ENCODE measurements around the gene TAF1C.
A peak's percentile ranks its signal among the peaks of the same experiment; 100 is the strongest.

The TAF1C gene

GRCh38 chr16:84156342-84156784 lies 30.5 kb downstream of the TAF1C start:
- no peak for DNase-seq (ENCODE audit: low read depth)

- no peak for DNase-seq (ENCODE audit: low read depth)
These were observed 31.1 kb downstream of the TAF1C start for GRCh38 chr16:84155771-84156170.

- DNase-seq (ENCODE audit: low read depth), result no peak
These were observed 31.6 kb downstream of the TAF1C start for GRCh38 chr16:84155226-84155625.

- no peak for DNase-seq (ENCODE audit: low read depth)
These were observed 33.1 kb downstream of the TAF1C start for GRCh38 chr16:84153660-84154214.

- DNase-seq (ENCODE audit: low read depth), result no peak
These were observed 35.9 kb downstream of the TAF1C start for GRCh38 chr16:84150926-84151325.

- DNase-seq (ENCODE audit: low read depth), result peak; percentile 91
These were observed 41.8 kb downstream of the TAF1C start, which contains the start of the genes DNAAF1 and HSDL1 for GRCh38 chr16:84144859-84145639. Gene DNAAF1 (plus strand): TSS chr16:84145308. CDS start chr16:84145441, 133 bp downstream. Gene HSDL1 (minus strand): TSS chr16:84145177. CDS start chr16:84131321, 13,856 bp downstream.

GRCh38 chr16:84144209-84144858 lies 42.5 kb downstream of the TAF1C start:
- DNase-seq (ENCODE audit: low read depth), result peak; percentile 5

- DNase-seq (ENCODE audit: low read depth), result no peak
These were observed 43.1 kb downstream of the TAF1C start for GRCh38 chr16:84143784-84144199.

GRCh38 chr16:84143081-84143480 lies 43.8 kb downstream of the TAF1C start:
- no peak for DNase-seq (ENCODE audit: low read depth)

GRCh38 chr16:84141143-84141670 lies 45.6 kb downstream of the TAF1C start:
- DNase-seq (ENCODE audit: low read depth), result no peak

- no peak for DNase-seq (ENCODE audit: low read depth)
These were observed 47.1 kb downstream of the TAF1C start for GRCh38 chr16:84139628-84140258.

GRCh38 chr16:84138824-84139627 lies 47.8 kb downstream of the TAF1C start:
- DNase-seq (ENCODE audit: low read depth), result no peak

GRCh38 chr16:84138500-84138823 lies 48.4 kb downstream of the TAF1C start:
- DNase-seq (ENCODE audit: low read depth), result no peak

GRCh38 chr16:84137769-84138357 lies 49.0 kb downstream of the TAF1C start:
- no peak for DNase-seq (ENCODE audit: low read depth)

- no peak for DNase-seq (ENCODE audit: low read depth)
These were observed 49.6 kb downstream of the TAF1C start for GRCh38 chr16:84137287-84137686.

- no peak for DNase-seq (ENCODE audit: low read depth)
These were observed 50.3 kb downstream of the TAF1C start for GRCh38 chr16:84136331-84137125.

GRCh38 chr16:84132527-84133285 lies 54.2 kb downstream of the TAF1C start:
- no peak for DNase-seq (ENCODE audit: low read depth)

- DNase-seq (ENCODE audit: low read depth), result no peak
These were observed 55.7 kb downstream of the TAF1C start for GRCh38 chr16:84131117-84131516.

All from stimulated activated CD4-positive, alpha-beta T cell treated with anti-CD3 and anti-CD28 coated beads, Interleukin-2, amount 100 ng/mL, for 4 hours (primary cell).